Activated CD4-positive, alpha-beta T cell treated with anti-CD3 and anti-CD28 coated beads, Interleukin-2, amount 50 U/mL, for 24 hours (primary cell): ENCODE measurements around the gene PKNOX2.

Source experiments
- DNase-seq, 2 donors: peaks; one replicate each; pipeline ENCODE4 v3.0.0-alpha.2; 2020; ENCODE audit warnings: low read depth in 1 of 2, low spot score in 1 of 2

Gene PKNOX2

GRCh38 chr11:125281831-125282595, 117.5 kb downstream of the PKNOX2 start:
- DNase-seq, result no peak

GRCh38 chr11:125282596-125282914, 118.0 kb downstream of the PKNOX2 start:
- DNase-seq, result no peak

- DNase-seq, result no peak
These were observed 119.8 kb downstream of the PKNOX2 start for GRCh38 chr11:125284245-125284850.

- no peak for DNase-seq
These were observed 121.3 kb downstream of the PKNOX2 start for GRCh38 chr11:125285844-125286243.

- DNase-seq, result no peak
These were observed 121.9 kb downstream of the PKNOX2 start for GRCh38 chr11:125286486-125286885.

- no peak for DNase-seq
These were observed 123.1 kb downstream of the PKNOX2 start for GRCh38 chr11:125287491-125288210.

- no peak for DNase-seq
These were observed 125.0 kb downstream of the PKNOX2 start for GRCh38 chr11:125289419-125290098.

- no peak for DNase-seq
These were observed 125.7 kb downstream of the PKNOX2 start for GRCh38 chr11:125290263-125290662.

- no peak for DNase-seq
These were observed 127.5 kb downstream of the PKNOX2 start for GRCh38 chr11:125292100-125292499.

- DNase-seq, result no peak
These were observed 129.0 kb downstream of the PKNOX2 start for GRCh38 chr11:125293596-125293995.

- no peak for DNase-seq
These were observed 131.4 kb downstream of the PKNOX2 start for GRCh38 chr11:125295931-125296330.

- no peak for DNase-seq
These were observed 132.9 kb downstream of the PKNOX2 start for GRCh38 chr11:125297346-125297915.

GRCh38 chr11:125299061-125299615, 134.6 kb downstream of the PKNOX2 start:
- no peak for DNase-seq

GRCh38 chr11:125299821-125300220, 135.3 kb downstream of the PKNOX2 start:
- DNase-seq, result no peak

GRCh38 chr11:125300791-125301218, 136.3 kb downstream of the PKNOX2 start:
- DNase-seq, result no peak

GRCh38 chr11:125301346-125301745, 136.8 kb downstream of the PKNOX2 start:
- DNase-seq, result no peak

- no peak for DNase-seq
These were observed 138.6 kb downstream of the PKNOX2 start for GRCh38 chr11:125303186-125303585.

- no peak for DNase-seq
These were observed 139.1 kb downstream of the PKNOX2 start for GRCh38 chr11:125303694-125304093.

GRCh38 chr11:125304136-125304535, 139.6 kb downstream of the PKNOX2 start:
- DNase-seq, result no peak

- no peak for DNase-seq
These were observed 140.3 kb downstream of the PKNOX2 start for GRCh38 chr11:125304876-125305275.

GRCh38 chr11:125305345-125305744, 140.8 kb downstream of the PKNOX2 start:
- DNase-seq, result no peak
